Sigmoid colon (tissue), 7 donors: Measurements from ENCODE around the gene GABPB2. TPM values are rescaled to one million over a fixed set of nuclear protein-coding genes. Genes with fewer than 3 reads are reported as not detected.

Experiments used
- DNase-seq: peaks from one replicate; pipeline ENCODE4 v3.0.0-alpha.2; 2019
- H3K27ac ChIP-seq, 4 donors: fragments of 200-600 bp; sonication (generic); one replicate each; pipeline ENCODE4 v1.5.1; 2016 to 2019; ENCODE audit warnings: mild to moderate bottlenecking in 1 of 4
- H3K27me3 ChIP-seq, 3 donors: fragments of 200-600 bp; sonication (generic); one replicate each; pipeline ENCODE4 v1.5.1; 2019; ENCODE audit warnings: mild to moderate bottlenecking in 1 of 3
- H3K36me3 ChIP-seq, 4 donors: fragments of 200-600 bp; sonication (generic); one replicate each; pipeline ENCODE4 v1.5.1; 2016 to 2019
- H3K4me1 ChIP-seq, 4 donors: fragments of 200-600 bp; sonication (generic); one replicate each; pipeline ENCODE4 v1.5.1; 2017 to 2019
- H3K4me3 ChIP-seq, 4 donors: fragments of 200-600 bp; sonication (generic); one replicate each; pipeline ENCODE4 v1.5.1; 2017 to 2019; ENCODE audit warnings: mild to moderate bottlenecking in 2 of 4, moderate library complexity in 1 of 4
- H3K9me3 ChIP-seq, 4 donors: fragments of 200-600 bp in 3 of 4; sonication (generic) in 3 of 4; one replicate each; pipeline versions ENCODE4 v1.5.1 to v1.6.1; 2013 to 2019
- EP300 ChIP-seq, 4 donors: sonication (generic); formaldehyde crosslinking; IDR thresholded peaks; one replicate each; pipeline ENCODE4 v1.6.1; 2017; ENCODE audit warnings: antibody characterized with exemption in 4 of 4
- POLR2A ChIP-seq, 2 donors: fragments of 450-650 bp; IDR thresholded peaks; one replicate each; pipeline ENCODE4 v1.6.1; 2016; ENCODE audit warnings: antibody characterized with exemption in 2 of 2, mild to moderate bottlenecking in 2 of 2, moderate library complexity in 2 of 2
- POLR2AphosphoS5 ChIP-seq, 4 donors: sonication (generic); formaldehyde crosslinking; IDR thresholded peaks; one replicate each; pipeline ENCODE4 v1.6.1; 2017; ENCODE audit warnings: antibody characterized with exemption in 4 of 4
- WGBS, 2 donors: extraction: QIAGEN DNeasy Blood & Tissue Kit; methylation state at CpG; one replicate each; pipeline ENCODE4 v1.1.7; 2013; 5-methylcytosine and 5-hydroxymethylcytosine counted together
- intact Hi-C: fragments of 100-400 bp; cut with DNase I; formaldehyde crosslinking; loops from one replicate; pipeline ENCODE4 v1.15.1; 2023
- polyA plus RNA-seq, 3 donors: library from polyadenylated mRNA; stranded (reverse); fragments of 200-250 nt; gene quantifications; one replicate each; pipeline ENCODE4 v1.2.3, GENCODE V29; 2013
- total RNA-seq, 4 donors: library from RNA; depleted of rRNA; stranded (reverse); fragments of >200 nt; gene quantifications; one replicate each; pipeline ENCODE4 v1.1.0, GENCODE V29; 2016
- TF ChIP-seq, protein P1 (sequence below), 4 experiments: fragments of 450-650 bp in 3 of 4; fragments of 200-600 bp in 1 of 4; IDR thresholded peaks; one replicate each; pipeline ENCODE4 v1.5.1; 2016 to 2019; ENCODE audit warnings: antibody characterized with exemption in 4 of 4, mild to moderate bottlenecking in 3 of 4, moderate library complexity in 2 of 4
- donor health status: healthy with polysubstance abuse.
- donor health status: Bipolar disorder and iron deficiency.
- donor health status: healthy.

GABPB2 gene
- total and polyA plus RNA-seq, 7 donors, result 3.6 to 27.0 (median 20.6) TPM

DNA sequence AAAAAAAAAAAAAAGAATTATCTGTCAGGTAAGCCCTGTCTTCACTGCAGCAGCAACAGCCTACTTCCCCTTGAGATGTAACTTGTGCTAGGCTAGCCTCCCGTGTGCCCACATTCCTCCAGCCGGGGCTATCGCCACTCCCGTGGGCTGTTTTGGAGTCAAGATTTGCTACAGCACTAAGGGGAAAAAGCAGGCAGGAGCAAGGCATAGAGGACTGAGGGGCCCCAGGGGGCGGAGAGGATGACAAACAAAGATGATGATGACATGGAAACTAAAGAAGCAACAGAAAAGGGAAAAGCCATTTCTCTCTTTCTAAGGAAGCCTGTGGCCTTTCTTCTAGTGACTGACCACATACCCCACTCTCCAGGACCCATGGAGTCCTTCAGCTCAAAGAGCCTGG is 87.8 kb downstream of the GABPB2 start:
- no peak for TF ChIP-seq POLR2A (IDR thresholded peaks at IDR 0.05)
- DNase-seq, result no peak
- intact Hi-C loops, result loop anchor here (5.0 kb wide), 1 partner anchor 136 kb away; no protein-coding TSS in a partner anchor
- H3K27ac ChIP-seq, result peak overlapping the region in 1 of 4 donors; percentile 25
- H3K27me3 ChIP-seq, result no peaks in the 10 kb centered on the region
- H3K4me3 ChIP-seq, result peak overlapping the region in 1 of 4 donors; percentile 11
- H3K4me1 ChIP-seq, result peaks cover 0 to 11% (median 2%) of the 10 kb centered on the region in 4 donors
- peaks cover 4 to 62% (median 20%) of the 10 kb centered on the region in 4 donors for H3K36me3 ChIP-seq
- no peaks in the 10 kb centered on the region for H3K9me3 ChIP-seq
- WGBS, 2 donors, result 67 to 86% methylated on average over 5 of the region's 5 CpGs

DNA sequence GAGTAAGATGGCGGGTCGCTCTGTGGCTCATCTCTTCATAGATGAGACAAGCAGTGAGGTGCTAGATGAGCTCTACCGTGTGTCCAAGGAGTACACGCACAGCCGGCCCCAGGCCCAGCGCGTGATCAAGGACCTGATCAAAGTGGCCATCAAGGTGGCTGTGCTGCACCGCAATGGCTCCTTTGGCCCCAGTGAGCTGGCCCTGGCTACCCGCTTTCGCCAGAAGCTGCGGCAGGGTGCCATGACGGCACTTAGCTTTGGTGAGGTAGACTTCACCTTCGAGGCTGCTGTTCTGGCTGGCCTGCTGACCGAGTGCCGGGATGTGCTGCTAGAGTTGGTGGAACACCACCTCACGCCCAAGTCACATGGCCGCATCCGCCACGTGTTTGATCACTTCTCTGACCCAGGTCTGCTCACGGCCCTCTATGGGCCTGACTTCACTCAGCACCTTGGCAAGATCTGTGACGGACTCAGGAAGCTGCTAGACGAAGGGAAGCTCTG is 88.2 kb downstream of the GABPB2 start:
- Histone ChIP-seq H3K4me1 (peaks cover 0 to 13% (median 5%) of the 10 kb centered on the region in 4 donors), H3K4me3 (no peak overlapping the region), H3K36me3 (peaks cover 4 to 62% (median 20%) of the 10 kb centered on the region in 4 donors), H3K27me3 (no peaks in the 10 kb centered on the region), H3K9me3 (no peaks in the 10 kb centered on the region), H3K27ac (peak overlapping the region in 1 of 4 donors; percentile 25)
- WGBS, 2 donors, result 89 to 94% methylated on average over 22 of the region's 22 CpGs
- TF ChIP-seq POLR2A (IDR thresholded peaks at IDR 0.05), result no peak
- no peak for TF ChIP-seq EP300 (IDR thresholded peaks at IDR 0.05)
- TF ChIP-seq POLR2AphosphoS5 (IDR thresholded peaks at IDR 0.05), result no peak
- TF ChIP-seq, protein P1, sequence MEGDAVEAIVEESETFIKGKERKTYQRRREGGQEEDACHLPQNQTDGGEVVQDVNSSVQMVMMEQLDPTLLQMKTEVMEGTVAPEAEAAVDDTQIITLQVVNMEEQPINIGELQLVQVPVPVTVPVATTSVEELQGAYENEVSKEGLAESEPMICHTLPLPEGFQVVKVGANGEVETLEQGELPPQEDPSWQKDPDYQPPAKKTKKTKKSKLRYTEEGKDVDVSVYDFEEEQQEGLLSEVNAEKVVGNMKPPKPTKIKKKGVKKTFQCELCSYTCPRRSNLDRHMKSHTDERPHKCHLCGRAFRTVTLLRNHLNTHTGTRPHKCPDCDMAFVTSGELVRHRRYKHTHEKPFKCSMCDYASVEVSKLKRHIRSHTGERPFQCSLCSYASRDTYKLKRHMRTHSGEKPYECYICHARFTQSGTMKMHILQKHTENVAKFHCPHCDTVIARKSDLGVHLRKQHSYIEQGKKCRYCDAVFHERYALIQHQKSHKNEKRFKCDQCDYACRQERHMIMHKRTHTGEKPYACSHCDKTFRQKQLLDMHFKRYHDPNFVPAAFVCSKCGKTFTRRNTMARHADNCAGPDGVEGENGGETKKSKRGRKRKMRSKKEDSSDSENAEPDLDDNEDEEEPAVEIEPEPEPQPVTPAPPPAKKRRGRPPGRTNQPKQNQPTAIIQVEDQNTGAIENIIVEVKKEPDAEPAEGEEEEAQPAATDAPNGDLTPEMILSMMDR (IDR thresholded peaks at IDR 0.05), result no peak
- intact Hi-C loops, result loop anchor here (5.0 kb wide), 1 partner anchor 136 kb away; no protein-coding TSS in a partner anchor
- no peak for DNase-seq

DNA sequence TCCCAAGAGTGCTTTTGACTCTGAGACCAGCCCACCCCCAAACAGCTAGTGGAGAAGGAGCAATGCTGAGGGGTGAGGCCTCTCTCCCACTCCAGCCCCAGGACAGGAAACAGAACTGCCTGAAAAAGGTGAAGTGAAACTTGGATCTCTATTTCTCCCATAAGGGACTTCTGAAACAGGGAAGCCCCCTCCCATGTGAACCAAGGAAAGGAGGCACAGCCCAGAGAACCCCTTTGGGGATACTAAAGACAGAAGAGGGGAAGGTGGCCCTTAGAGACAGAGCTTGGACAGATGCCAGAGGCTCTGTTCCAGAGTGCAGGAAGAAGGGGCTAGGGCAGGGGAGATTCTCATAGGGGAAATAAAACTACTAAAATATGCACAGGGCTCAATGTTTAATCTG is 88.8 kb downstream of the GABPB2 start:
- Histone ChIP-seq H3K27ac (no peak overlapping the region), H3K4me3 (no peak overlapping the region), H3K9me3 (no peaks in the 10 kb centered on the region), H3K27me3 (no peaks in the 10 kb centered on the region), H3K36me3 (peaks cover 4 to 62% (median 20%) of the 10 kb centered on the region in 4 donors), H3K4me1 (peaks cover 0 to 19% (median 10%) of the 10 kb centered on the region in 4 donors)
- intact Hi-C loops, result loop anchor here (5.0 kb wide), 1 partner anchor 137 kb away; no protein-coding TSS in a partner anchor
- no peak for DNase-seq
- no peak for TF ChIP-seq EP300 (IDR thresholded peaks at IDR 0.05)
- TF ChIP-seq POLR2A (IDR thresholded peaks at IDR 0.05), result no peak
- TF ChIP-seq, protein P1 (IDR thresholded peaks at IDR 0.05), result no peak
- no peak for TF ChIP-seq POLR2AphosphoS5 (IDR thresholded peaks at IDR 0.05)

DNA sequence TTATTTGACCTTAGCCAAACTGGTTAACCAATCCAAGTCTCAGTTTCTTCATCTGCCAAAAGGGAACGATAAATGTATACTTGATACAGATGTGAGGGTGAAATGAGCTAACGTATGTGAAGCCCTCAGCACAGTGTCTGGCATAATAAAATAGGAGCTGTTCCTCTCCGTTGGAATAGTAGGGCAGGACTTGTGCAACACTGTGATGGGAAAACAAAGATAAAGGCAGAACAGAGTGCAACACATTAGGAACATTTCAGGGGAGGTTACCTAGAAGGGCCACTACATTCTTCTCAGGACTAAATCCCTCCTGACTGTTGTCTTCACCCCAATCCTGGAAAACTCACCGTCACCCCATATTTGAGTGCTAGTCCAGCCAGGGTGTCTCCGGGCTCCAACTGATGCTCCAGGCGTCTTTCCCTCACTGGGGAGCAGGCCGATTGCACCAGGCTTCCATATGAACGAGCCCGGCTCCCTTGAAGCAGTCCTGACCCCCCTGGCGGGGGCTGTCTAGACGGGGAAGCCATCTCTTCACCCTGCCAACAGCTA is 94.2 kb downstream of the GABPB2 start:
- intact Hi-C loops, result loop anchor here (2.0 kb wide), 1 partner anchor 18 kb away; the partner anchor contains the start of gene SEMA6C
- TF ChIP-seq EP300 (IDR thresholded peaks at IDR 0.05), result no peak
- no peak for TF ChIP-seq POLR2A (IDR thresholded peaks at IDR 0.05)
- H3K36me3 ChIP-seq, result peaks cover 0 to 56% (median 18%) of the 10 kb centered on the region in 4 donors
- H3K27ac ChIP-seq, result peak overlapping the region; percentile 84 to 93 (median 92)
- H3K4me3 ChIP-seq, result peak overlapping the region; percentile 56 to 84 (median 78)
- H3K9me3 ChIP-seq, result no peaks in the 10 kb centered on the region
- 19 to 52% methylated on average over 11 of the region's 11 CpGs for WGBS, 2 donors
- peaks cover 0 to 37% (median 26%) of the 10 kb centered on the region in 4 donors for H3K4me1 ChIP-seq
- H3K27me3 ChIP-seq, result no peaks in the 10 kb centered on the region
- no peak for DNase-seq

DNA sequence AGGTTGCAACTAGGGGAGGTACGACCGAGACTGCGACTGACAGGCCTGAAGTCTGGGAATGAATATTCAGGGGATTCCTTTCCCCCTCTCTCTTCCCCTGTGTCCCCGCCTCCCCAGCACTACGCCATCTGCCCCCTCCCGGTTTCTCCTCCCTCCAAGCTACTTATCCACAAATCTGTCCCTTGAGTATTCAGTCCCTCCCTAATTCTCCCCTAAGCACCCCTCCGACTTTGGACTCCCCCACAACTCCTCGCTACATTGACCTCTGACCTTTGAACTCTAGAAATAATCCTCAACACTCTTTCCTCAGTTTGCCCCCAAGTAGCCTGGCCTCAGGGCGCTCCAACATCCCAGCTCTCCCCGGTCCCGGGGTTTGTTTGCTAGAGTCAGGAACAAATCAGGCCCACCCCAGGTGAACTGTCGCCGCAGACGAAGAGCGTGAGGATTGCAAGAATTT is 94.7 kb downstream of the GABPB2 start:
- TF ChIP-seq EP300 (IDR thresholded peaks at IDR 0.05) (no peak), POLR2A (IDR thresholded peaks at IDR 0.05) (no peak)
- TF ChIP-seq, protein P1 (IDR thresholded peaks at IDR 0.05), result no peak
- H3K27ac ChIP-seq, result peak overlapping the region; percentile 84 to 93 (median 92)
- no peaks in the 10 kb centered on the region for H3K27me3 ChIP-seq
- H3K4me1 ChIP-seq, result peaks cover 0 to 35% (median 26%) of the 10 kb centered on the region in 4 donors
- peak; percentile 86 for DNase-seq
- H3K9me3 ChIP-seq, result no peaks in the 10 kb centered on the region
- intact Hi-C loops, result loop anchor here (2.0 kb wide), 1 partner anchor 19 kb away; the partner anchor contains the start of gene SEMA6C
- peaks cover 0 to 57% (median 21%) of the 10 kb centered on the region in 4 donors for H3K36me3 ChIP-seq
- H3K4me3 ChIP-seq, result peak overlapping the region; percentile 56 to 84 (median 78)
- WGBS, 2 donors, result 6 to 18% methylated on average over 15 of the region's 15 CpGs
